Fibroblast of skin of left quadriceps (primary cell): ENCODE data around the gene SELENOT.
"Not testable (repeated sequence)": the region's sequence is repeated elsewhere in the genome, so short reads cannot be mapped to it uniquely, and the experiment has no call there.

ENCODE experiments used
- DNase-seq, 2 experiments: peaks; one replicate each; pipeline ENCODE4 v3.0.0-alpha.2; 2013; ENCODE audit warnings: low read depth in 2 of 2

SELENOT gene

DNA sequence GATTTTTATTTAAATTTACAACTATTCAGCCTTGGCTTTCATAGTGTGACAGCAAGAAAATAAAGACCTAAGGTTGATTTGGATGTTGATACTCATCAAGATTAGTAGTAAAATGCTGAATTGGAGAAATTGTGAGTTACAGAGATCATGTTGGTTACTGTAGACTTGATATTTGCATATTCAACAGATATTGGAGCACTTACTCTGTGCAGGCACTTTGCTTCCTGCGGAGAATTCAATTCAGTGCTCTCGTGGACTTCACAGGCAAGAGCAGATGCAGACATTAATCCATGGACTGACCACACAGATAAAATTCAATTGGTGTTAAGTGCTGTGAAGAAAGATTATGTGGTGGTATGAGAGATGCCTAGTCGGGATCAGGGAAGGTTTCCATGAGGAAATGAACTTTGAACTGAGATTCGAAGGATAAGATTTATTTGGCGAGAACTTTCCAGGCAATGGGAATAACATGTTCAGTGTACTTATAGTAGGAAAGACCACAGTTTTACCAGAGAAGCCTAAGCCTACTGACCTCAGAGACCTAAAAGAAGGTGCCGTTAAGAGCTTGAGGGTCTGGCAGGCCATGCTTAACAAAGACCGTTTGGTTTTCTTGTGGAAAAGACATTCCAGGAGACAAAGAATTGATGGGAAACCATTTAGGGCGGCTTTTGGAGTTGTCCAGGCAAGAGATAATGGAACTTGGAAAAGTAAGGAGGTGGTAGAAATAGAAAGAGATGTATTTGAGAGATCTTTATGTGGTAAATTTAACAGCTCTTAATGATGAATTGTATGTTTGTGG lies 4.3 kb downstream of the SELENOT start:
- DNase-seq, result no peak

DNA sequence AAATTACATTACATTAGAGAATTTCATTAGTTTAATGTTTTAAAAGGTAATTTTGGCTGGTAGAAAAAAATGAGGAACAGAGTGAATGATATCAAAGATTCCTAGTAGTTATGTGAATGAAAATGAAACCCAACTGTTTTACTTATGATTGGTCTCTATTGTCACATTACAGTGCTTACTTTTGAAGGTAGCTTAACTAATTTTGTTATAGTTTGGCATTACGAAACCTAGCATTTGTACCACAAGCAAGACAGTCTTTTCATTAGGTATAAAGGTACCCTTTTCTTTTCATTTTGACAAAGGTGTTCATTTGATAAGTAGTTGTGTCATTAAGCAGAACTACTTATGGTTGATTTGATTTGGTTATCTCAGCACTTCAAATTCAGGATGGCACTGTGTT lies 6.9 kb downstream of the SELENOT start:
- DNase-seq, result no peak

DNA sequence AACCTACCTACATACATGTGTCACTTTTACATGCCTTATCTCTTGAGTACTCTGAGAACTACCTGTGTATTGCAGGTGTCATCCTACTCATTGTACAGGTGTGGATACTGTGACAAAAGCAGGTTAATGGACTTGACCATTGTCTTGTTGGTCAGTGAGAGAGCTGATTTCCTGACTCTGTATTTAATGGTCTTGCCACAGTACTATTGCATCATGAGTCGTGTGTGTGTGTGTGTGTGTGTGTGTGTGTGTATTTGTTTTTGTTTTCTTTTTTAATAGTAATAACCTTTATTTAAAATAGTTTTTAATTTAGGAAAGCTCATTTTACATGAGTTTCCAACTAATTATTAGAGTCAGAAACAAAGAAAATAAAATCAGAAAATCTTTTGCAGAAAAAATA lies 7.7 kb downstream of the SELENOT start:
- DNase-seq, result no peak

DNA sequence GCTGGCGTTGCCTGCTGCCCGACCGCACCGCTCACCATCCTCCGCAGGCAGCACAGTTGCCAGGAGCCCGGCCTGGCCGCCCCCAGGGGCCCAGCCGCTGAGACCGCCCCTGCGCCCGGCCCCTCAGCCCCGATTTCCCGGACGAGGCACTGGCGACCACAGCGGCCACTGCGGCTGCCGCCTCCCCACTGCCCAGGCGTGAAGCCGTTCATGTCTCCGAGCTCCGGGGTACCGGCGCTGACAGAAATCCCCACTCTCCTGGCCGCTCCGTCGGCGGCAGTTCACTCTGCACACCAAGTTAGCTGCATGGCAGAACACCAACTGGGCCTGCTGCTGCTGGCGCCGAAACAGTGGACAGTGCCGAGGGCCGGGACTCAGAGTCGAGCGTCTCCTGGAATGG lies 8.5 kb downstream of the SELENOT start:
- no peak for DNase-seq

DNA sequence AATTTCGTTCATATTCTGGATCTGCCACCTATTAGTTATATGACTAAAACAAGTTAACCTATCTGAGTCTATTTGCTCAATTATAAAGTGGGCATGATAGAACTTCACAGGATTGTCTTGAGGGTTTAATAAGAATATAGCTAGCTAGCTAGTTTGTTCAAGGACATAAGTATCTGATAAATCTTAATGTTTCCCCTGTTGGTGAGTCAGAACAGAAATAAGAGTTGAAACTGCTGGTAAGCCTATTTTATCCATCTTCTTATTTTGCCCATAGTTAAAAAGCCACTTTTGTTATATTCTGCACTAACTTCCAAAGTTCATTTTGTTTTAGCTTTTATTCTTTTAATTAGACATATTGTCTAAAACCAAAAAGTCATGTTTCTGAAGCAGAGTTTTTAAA lies 9.4 kb downstream of the SELENOT start:
- no peak for DNase-seq

DNA sequence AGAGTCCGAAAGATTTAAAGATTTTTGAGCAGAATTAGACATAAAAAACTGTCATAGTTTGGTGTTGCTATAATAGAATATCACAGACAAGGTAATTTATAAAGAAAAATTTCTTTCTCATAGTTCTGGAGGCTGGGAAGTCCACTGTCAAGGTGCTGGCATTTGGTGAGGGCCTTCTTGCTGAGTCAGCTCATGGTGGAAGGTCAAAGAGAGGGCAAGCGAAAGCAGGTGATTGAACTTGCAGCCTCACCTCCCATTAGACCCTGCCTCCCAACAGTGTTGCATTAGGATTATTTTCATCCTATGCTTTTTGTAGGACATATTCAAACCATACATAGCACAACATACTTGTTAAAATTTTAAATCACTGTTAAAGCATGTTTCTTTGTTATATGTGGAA lies 9.9 kb downstream of the SELENOT start:
- no peak for DNase-seq

DNA sequence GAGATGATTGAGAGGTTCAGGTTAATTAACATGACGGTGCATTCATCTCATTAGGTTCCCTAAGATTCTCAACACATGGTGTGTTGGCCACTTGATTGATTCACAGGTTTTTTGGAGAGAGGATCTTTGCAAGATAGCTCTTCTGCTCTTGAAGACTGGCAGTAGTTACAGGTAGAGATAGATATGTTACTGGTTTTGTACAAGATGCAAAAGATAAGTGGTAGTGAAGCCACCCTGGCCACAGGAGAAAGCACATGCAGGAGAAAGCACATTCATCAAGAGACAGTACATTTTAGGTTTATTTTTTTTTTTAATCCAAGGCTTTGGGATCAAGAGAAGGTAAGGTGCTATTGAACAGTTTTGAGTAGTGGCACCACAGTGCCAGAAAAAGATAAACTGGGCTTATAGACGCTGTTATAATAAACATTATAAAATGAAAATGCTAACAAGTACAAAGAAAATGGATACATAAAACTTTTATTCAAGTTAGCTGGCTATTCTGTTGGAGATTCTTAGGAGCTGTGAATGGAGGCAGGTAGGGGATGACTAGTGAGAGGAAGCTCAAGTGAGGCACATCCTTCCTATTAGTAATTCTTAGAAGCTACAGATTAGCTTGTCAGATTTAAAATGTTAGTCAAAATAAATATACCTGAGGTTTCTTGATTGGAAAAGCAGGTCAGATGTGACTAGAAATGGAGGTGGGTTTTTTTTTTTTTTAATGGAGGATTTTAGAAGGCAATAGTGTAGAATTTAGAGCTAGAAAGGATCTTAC lies 10.8 kb downstream of the SELENOT start:
- no peak for DNase-seq

DNA sequence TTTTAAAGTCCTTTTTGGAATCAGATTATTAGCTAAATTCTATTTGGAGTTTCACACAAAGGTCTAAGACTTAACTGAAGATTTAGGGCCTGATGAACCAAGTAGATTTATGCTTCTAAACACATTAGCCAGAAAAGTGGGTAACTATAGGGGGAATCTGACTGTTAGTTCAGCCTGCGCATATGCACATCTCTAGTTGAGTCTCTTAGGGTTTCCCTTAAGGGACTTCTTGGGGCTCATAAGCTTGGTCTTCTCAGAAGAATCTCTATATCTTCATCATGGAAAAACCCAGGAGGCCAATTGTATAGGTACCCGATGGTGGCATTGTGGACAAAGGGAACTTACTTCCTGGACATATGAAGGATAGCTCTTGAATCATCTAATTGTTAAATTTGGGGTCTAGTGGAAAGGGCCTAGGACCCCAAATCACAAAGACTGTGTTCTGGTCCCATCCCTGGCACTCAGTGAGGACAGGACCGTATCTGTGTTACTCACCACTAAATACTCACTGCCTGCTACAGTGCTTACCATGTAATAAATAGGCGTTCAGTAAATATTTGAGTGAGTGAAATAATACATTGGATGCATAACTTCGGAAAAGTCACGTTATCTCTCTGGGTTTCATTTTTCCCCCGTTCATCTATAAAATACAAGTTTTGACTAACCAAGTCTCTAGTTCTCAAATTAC lies 17.0 kb downstream of the SELENOT start:
- DNase-seq, result no peak

DNA sequence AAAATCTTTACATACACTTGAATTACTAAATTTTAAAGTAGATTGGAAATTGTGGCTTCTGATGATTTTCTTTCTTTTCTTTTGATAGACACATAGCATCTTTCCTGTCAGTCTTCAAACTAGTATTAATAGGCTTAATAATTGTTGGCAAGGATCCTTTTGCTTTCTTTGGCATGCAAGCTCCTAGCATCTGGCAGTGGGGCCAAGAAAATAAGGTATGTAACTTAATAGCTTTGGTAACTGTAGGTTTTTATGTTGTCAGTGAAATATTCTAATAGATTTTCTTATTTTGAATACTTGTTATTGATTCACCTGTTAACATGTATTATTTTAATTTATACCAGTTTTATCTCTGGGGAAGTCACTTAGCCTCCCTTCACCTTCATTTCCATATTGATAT lies 19.8 kb downstream of the SELENOT start:
- not testable (repeated sequence) for DNase-seq

DNA sequence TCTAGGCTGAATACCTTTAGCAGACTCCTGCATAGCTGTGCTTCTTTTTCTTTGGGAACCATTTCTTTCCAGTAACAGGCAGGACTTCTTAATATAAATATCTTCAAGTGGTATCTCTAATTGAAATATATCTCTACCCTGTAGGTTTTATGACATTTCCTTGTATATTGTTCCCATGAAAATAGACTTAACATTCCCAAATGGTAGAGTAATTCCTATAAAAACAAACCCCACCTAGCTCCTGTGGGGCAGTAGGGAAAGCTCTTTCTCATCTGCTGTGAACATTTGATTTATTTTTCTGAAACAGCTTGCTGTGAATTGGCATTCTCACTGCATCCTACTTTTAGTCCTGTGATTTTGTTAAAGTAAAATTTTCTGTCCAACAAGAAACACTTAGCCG lies 20.8 kb downstream of the SELENOT start:
- no peak for DNase-seq

DNA sequence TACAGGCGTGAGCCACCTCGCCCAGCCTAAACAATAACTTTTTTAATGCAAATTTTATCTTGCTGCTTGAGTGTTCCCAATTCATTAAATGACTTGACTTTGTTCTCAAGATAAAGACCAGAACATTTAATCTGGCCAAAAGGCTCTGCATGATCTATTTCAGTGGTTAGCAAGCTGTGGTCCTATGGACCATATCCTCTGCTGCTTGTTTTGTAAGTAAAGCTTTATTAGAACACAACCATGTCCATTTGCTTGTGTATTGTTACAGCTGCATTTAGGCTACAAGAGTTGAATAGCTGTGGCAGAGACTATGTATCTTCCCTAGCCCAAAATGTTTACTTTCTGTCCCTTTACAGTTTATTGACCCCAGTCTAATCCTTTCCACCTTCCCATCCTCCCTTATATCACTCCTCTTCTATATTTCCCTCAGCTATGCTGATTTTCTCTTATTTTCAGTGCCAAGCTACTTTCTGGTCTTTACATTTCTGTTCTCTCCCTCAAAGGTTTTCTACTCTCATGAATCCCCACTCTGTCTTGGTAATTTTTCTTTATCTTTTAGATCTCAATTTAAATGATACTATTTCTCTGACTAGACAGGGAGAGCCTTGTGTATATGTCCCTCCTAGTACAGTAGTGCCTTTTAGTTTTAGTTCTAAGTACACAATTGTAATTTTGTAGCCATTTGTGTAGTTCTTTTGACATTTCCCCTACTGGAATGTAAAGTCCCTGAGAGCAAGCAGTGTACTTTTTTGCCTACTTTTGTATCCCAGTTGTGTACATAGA lies 23.2 kb downstream of the SELENOT start:
- no peak for DNase-seq

DNA sequence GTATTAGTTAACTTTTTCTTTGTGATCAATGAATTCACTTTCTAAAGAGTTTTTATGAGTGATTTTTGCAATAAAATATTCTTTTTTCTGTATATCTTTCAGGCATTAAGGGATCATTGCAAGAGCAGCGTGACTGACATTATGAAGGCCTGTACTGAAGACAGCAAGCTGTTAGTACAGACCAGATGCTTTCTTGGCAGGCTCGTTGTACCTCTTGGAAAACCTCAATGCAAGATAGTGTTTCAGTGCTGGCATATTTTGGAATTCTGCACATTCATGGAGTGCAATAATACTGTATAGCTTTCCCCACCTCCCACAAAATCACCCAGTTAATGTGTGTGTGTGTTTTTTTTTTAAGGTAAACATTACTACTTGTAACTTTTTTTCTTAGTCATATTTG lies 24.4 kb downstream of the SELENOT start:
- DNase-seq, result no peak

DNA sequence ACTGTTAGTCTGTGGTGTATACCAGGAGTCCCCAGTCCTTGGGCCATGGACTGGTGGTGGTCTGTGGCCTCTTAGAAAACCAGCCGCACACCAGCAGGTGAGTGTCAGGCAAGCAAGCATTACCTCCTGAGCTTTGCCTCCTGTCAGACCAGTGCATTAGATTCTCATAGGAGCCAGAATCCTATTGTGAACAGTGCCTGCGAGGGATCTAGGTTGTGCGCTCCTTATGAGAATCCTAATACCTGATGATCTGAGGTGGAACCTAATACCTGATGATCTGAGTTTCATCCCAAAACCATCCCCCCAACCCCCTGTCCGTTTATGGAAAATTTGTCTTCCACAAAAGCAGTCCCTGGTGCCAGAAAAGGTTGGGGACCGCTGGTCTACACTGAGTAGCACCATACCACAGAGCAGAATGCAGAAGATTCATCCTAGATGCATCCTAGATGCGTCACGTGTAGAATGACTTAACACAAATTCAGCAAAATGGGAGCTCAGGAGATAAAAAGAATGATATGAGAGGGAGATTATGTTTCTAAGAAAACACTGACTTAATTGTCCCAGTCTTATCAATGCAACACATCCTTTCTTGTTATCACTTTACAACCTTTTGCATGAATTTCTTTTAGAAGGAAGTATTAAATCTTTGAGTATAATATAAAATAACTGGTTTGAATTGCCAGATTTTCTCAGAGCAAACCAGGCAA lies 28.5 kb downstream of the SELENOT start:
- no peak for DNase-seq

DNA sequence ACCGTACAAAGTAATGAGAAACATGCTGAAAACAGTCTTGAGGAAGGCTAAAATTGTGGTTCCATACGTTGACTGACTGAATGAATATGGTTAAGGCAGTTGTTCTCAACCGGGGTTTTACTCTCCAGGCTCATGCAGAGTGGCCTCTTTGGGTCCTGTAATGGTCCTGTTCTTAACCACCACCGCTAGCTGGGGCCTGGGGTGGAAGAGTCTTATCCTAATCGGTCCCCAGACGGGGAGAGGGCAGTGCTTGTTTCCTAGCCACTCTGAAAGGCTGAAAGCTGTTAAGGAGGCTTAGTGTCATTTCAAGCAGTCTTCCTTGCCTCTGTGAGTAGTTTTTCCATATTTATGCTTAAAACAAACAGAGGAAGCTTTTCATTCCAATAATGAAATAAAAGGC lies 32.0 kb downstream of the SELENOT start:
- DNase-seq, result no peak

DNA sequence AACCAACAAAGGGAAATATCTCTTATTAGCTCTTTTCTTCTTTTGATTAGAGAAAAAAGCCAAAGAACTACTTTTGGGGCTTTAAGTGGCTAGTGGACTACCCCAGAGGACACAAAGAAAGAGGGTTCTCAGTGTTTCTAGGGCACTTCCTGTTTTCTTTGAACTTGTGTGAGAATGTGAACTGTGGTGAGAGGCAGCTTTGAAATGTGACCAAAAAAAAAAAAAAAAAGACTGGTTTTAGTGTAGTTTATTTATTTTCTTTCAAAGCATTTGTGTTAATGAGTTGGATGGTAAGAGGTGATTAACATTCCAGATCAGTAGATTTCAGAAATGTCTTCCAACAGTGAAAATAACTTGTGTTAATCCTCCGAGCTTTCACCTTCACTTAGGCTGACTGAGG lies 32.4 kb downstream of the SELENOT start:
- DNase-seq, result no peak

DNA sequence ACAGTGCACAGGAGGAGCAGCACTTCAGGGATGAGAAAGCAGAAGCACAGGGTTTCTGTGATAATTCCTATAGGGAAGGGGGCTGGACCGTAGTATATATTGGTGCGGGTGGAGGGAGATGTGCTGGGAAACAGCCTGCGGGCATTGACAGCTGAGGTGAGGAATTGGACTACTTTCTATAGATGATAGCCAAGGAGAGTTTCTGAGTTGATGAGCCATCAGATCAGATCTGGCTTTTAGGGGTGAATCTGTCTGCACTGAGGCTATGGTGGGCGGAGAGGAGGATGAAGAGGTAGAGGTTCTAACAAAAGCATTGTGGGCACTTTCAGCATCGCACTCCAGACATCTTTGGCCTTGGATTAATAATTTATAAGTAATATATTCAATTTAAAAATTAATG lies 33.1 kb downstream of the SELENOT start:
- DNase-seq, result no peak

DNA sequence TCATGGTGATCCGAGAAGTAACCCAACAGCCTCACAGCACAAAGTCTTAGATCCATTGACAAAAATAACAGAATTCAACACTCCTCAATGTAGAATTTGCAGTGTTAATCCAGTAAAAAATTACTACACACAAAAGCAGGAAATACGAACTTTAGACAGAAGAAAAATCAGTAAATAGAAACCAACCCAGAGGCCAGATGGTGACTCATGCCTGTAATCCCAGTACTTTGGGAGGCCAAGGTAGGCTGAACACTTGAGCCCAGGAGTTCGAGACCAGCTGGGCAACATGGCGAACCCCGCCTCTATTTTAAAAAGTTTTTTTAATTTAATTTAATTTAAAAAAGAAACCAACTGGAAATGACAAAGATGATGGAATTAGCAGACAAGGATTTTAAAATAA lies 36.1 kb downstream of the SELENOT start:
- no peak for DNase-seq

DNA sequence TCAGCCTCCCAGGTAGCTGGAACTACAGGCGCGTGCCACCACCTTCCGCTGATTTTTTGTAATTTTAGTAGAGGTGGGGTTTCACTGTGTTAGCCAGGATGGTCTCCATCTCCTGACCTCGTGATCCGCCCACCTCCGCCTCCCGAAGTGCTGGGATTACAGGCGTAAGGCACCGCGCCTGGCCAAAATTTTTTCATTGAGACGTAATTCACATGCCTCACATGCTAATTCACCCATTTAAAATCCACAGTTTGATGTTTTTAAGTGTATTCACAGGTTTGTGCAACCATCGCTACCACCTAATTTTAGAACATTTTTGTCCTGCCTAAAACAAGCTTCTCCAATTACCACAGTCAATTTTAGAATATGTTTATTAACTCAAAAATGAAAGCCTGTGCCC lies 37.1 kb downstream of the SELENOT start:
- DNase-seq, result no peak

DNA sequence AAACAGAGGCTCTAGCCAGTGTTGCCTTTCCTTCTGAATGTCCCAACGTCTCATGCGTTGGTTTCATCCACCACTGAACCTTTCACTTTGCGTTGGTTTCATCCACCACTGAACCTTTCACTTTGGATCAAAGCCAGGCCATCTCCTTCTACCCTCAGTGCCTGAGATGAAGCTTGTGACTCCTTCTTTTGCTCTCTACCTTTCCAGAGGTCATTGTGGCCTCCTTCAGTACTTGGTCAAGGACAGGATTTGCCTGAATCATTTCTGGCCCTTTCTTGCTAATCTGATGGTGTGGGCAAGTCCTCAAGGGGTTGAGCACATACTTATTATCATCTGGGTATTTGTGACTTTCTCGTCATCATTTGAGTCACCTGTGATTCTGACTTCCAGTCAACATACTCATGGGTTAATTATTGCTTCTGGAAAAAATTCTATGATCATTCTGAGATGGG lies 50.0 kb downstream of the SELENOT start:
- no peak for DNase-seq

DNA sequence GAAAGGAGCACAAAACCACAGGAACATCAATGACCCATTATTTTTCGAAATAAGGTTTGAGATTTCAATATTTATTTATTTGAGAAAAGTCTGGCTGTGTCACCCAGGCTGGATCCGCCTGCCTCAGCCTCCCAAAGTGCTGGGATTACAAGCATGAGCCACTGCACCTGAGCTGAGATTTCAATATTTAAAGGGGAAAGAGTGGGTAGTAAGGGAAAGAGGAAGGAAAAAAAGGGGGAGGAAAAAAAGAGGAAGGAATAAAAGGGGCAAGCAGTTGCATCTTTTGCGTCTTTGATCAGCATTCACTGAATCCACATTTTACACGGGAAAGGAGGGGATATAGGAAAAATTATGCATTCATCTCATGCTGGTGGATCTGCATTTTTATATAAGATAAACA lies 53.2 kb downstream of the SELENOT start:
- DNase-seq, result no peak
